ENCODE results near the gene CPZ.
"Not testable (repeated sequence)": the region's sequence is repeated elsewhere in the genome, so short reads cannot be mapped to it uniquely, and the experiment has no call there.

CPZ gene

DNA sequence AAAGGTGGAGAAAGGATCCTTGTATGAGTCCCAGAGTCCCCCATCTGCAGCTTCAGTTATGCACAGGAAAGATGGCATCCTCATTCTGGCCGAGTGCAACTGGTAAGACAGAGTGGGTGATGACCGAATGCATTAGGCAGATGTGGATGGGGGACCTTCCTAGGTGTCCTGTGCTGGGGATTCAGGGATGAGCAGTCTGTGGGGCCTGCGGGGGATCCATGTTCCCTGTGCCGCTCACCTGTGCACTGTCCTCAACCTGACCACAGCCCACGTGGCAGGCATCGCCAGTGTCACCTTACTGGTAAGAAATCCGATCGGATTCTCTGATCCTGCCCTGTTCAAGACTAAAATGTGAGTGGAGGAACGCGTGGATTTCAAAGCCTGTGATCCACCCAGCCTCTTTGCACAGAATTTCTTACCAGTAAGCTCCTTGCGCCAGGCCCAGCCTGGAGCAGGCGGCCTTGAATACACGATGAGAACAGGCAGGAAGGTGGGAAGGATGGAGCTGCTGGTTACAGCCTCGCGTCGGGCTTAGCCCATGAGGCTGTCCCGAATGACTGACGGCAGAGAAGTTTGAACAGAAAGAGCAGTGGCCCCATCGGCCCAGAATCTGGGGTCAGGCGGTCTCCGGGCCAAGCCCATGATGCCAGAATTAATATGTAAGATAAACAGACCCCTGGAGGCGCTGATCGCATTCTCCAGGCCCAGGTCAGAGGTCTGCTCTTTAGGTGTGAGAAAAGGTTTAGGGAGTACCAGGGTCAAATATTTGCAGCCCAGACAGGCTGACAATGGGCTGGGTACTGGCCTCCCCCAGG is 56.5 kb downstream of the CPZ start:
- in situ Hi-C loops (cut with MboI; ENCODE audit: low sequenced_read_pairs), result no loop called here

DNA sequence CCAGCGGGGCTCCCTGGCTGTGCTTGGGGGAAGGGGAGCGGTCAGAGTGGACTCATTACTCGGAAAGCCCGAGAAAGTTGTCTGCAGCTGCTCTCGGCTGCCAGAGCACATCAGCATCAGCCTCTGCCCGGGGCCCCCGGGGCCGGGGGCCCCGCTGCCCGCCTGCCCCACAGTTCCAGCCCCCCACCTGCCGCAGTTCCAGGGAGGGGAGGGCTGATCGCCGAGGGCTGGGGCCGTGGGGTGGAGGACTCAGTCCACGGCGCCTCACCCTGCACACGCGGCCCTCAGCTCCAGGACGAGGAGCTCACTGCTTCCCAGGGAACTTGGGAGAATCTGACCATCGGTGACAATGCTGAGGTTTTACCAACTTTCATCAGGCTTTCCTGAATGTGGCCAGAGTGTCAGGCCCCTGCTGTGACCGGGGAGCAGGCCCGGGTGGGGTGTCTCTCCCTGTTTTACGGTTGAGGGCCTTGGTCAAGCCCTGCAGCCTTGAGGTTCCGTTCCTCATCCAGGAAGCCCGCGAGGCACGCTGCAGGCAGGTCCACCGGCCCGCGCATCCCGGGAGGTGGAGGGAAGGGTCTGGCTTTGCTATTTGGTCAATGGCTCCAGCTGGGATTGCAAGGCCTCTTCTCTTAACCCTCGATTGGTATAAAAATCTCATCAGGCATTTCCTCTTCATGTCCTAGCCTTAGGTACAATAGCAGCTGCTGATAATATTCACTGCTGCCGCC is 57.2 kb downstream of the CPZ start:
- in situ Hi-C loops (cut with MboI; ENCODE audit: low sequenced_read_pairs), result no loop called here

DNA sequence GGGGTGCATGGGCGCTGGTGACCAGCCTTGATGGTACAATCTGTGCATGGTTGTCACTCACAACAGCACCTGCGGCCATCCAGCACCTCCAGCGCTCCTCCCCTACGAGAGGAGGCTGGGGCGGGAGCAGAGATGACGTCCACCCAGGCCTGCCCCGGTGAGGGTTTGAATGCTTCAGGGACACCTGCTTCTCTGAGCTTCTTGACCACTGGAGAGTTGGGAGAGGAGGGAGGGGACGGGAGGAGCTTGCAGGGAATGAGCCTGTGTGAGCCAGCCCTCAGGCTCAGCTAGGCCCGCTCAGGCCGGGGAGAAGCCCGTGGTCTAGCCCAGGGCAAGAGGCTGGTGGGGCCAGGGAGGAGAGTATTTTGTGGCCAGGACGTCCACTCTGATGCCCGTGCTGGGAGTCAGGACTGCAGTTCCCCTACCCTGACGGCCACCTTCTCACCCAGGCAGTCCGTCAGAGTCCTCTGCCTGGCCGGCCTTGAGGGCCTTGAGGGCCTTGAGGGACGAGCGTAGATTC is 59.2 kb downstream of the CPZ start:
- in situ Hi-C loops (cut with MboI; ENCODE audit: low sequenced_read_pairs), result no loop called here

DNA sequence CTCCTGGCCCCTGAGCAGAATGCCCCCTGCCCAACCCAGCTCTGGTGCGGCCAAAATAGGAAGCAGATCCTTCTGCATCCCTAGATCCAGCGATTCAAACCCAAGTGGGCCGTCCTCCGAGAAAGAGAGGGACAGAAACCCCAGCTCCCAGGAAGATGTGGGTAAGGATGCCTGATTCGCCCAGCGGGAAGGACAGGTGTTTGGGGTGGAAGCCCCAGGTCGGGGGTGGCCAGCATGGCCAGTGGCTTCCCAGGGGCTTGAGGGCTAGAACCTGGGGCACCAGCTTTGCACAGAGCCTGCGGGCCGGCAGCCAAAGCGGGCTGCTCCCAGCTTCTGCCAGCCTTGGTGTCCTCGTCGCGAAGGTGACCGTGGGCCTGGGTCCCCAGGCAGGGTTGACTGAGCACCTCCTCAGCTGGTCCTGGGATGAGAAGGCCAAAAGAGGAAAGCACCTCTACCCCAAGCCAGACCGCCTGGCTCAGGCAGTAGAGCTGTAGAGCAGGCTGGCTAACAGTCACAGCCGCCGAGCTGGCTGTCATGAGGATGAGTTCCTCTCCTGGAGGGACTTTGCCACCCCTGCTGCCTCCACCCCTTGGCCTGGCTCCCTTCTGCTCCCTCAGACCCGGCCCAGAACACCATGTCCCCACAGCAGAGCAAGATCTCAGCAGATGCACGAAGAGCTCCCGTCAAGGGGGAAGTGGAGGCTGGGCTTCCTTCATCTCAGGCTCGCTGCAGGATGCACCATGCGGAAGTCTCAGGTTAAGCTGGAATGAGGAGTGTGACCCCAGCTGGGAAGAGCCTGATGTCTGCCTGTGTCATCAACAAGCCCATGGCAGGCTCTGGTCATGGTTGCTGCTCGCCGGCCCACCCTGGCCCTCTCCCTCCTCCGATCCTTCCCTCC is 59.9 kb downstream of the CPZ start:
- in situ Hi-C loops (cut with MboI; ENCODE audit: low sequenced_read_pairs), result no loop called here

DNA sequence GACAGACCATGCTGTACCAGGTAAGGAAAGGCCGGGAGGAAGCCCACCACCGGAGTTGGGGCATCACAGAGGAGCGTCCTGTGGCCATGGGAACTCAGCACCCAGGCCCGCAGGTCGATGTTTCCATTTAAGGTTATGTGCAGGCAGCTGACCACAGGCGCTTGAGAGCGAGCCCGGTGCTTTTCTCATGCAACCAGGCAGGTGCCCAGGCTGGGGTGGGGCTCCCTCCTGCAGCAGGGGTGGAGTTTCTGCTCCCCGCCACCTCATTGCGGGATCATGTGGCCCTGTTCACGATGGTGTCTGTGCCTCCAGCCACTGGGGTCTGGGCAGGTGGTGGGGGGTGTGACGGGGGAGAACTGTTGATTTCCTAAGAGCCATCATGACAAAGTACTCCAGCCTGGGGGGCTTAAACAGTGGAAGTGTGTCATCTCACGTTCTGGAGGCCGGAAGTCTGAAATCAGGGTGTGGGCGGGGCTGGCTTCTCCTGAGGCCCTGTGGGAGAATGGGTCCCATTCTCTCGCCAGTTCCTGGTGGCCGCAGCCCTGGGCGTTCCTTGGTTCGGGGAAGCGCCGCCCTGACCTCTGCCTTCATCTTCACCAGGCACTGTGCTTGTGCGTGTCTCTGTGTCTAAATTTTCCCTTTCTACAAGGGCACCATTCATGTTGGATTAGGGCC is 60.9 kb downstream of the CPZ start:
- in situ Hi-C loops (cut with MboI; ENCODE audit: low sequenced_read_pairs), result no loop called here

DNA sequence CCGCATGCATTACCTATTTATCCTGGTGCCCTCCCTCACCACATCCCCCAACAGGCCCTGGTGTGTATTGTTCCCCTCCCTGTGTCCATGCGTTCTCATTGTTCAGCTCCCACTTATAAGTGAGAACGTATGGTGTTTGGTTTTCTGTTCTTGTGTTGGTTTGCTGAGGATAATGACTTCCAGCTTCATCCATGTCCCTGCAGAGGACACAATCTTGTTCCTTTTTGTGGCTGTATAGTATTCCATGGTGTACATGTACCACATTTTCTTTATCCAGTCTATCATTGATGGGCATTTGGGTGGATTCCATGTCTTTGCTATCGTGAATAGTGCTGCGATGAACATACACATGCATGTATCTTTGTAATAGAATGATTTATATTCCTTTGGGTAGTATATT is 61.6 kb downstream of the CPZ start:
- in situ Hi-C loops (cut with MboI; ENCODE audit: low sequenced_read_pairs), result not testable (repeated sequence)

DNA sequence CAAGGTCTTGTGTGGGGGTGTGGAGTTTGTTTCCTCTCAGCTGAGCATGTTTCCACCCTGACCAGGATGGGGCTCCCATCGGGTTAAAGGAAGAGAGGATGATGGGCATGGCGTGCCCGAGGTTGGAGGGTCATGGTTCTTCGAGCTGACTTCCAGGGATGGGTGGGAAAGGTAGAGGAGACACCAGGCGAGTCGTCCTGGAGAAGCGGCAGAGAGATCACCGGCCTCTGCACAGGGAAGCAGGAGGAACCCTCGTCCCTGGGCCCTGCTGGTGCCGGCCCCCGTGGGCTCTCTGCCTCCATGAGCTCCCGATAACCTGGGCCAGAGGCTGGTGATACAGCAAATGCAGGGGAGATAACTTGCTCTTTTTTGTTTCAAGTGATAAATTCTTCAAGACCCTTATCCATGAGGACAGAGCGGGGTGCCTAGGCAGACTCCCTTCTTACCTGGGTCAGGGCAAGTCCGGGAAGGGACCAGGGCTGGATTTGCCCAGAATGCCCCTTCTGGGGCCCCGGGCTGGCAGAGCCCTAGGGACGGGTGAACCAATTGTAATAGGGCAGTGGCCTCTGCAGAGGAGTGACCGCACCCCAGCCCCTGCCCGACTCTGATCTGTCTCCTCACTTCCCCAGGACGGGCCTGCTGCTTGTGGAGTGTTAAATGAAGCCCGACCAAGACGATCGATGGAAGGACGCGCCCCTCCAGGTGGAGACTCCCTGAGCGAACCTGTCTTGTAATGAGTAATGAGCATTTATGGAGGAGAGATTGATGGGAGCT is 63.0 kb downstream of the CPZ start:
- in situ Hi-C loops (cut with MboI; ENCODE audit: low sequenced_read_pairs), result no loop called here

DNA sequence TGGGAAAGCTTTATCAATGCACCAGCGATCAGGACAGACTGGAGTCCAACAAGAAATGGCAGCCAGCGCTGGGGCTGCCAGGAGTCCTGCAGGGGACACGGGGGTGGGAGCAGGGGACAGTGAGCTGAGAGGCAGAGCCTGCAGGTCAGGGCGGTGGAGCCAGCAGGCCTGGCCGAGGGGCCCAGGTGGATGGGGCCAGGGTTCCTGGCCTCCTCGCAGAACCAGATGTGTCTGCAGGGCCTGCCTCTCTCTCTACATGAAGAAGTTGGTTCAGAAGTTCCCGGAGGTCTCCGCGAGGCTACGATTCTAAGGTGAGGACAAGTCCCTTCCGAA is 63.6 kb downstream of the CPZ start:
- in situ Hi-C loops (cut with MboI; ENCODE audit: low sequenced_read_pairs), result no loop called here

DNA sequence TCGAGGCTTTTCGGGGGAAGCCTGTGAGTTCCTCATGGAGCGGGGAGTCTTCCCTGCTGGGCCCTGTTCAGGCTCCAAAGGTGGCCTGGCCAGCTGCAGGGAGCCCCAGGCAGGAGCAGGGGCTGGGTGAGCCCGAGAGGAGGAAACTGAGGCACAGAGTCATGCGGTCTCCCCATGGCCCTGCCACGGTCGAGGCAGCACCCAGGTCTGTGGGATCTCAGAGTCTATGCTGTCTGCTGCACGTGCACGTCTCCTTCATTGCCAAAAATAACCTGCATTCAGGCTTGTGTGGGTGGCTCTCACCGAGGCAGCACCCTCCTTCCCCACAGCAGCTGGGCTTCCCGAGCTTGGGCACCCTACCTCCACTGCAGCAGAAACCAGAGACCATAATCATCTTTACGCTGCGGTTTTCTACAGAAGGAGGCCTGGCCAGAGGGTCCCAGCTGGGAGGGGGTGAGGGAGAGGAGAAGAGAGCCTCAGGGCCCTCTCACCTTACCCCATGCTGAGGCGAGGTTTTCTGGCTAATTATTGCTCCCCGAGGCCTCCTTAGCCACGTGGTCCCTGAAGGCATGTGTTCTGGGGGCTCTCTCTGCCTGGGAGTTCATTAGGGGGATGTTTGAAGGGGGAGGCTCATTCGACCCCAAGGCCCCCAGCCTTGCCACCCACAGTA is 64.3 kb downstream of the CPZ start:
- in situ Hi-C loops (cut with MboI; ENCODE audit: low sequenced_read_pairs), result no loop called here

DNA sequence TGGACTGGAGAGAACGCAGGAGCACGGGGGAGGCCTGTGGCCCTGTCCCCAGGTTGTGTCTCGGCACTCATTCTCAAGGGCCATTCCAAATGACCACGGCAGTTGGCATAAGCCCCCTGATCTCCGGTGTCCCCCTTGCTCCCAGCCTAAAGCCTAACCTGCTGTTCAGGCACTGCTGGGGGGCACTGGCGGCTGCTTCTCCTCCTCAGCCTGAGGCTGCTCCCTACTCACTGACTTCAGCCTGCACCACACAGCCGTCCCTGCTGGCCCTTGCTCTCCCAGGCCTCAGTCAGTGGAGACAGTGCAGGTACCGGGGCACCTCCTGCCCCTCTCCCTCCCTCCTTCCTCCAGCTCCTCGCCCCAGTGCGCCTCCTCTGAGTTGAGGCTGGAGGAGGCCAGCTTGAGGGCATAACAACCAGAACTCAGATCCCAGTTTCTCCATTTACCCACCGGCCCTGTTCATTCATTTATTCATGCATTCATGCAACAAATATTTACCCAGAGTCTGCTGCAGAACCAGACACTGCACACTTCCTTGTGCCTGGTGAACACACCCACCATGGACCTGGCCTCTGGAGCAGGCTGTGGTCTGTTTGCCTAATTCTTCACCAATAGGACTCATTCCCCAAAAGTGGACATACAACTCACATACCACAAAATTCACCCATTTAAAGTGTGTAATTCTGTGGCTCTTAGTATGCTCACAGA is 65.0 kb downstream of the CPZ start:
- in situ Hi-C loops (cut with MboI; ENCODE audit: low sequenced_read_pairs), result no loop called here

DNA sequence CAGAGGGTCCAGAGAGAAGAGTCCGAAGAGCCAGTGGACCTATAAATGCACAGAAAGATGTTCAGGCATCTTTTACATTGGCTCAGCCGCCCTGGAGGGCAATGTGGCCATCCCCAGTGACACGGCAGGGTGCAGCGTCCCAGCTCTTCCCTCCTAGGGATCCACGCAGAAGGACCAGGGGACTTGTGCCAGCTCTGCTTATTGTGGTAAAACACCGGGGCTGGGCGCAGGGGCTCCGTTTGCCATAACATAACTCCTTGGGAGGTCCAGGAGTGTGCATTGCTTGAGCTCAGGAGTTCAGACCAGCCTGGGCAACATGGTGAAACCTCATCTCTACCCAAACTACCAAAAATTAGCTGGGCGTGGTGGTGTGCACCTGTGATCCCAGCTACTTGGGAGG is 70.2 kb downstream of the CPZ start:
- in situ Hi-C loops (cut with MboI; ENCODE audit: low sequenced_read_pairs), result no loop called here

DNA sequence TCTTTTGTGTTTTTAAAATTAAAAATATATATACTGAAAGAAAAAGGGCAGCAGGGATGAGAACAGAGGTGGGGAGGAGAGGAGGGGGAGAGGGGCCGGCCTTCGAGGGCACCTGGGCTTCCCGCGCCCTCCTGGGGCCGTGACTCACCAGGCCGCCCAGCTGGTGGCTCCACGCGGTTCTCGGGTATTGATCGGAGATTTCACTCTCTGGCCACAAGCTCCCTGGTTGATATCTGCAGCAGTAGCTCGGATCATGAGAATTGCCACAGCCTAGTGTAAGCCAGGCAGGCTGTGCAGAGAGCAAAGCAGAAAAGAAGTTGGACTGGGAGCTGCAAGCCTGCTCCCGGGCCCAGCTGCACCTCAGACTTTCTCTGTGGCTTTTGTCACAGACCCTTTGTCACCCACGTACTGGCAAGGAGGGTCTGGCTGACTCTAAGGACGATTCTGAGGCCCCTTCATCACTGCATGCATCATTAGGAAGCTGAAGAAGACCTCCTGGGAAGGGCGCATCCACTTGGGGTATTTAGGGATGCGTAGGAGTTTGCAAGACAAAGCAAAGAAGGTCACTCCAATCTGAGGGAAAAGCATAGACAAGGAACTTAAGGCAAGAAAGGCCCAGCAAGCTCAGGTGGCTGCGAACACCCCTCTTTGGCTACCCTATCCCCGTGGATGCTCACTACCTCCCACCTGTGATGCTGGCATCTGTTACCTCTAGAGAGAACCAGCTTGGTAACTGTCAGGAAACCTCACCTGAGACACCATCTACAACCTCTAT is 71.7 kb downstream of the CPZ start:
- in situ Hi-C loops (cut with MboI; ENCODE audit: low sequenced_read_pairs), result no loop called here

DNA sequence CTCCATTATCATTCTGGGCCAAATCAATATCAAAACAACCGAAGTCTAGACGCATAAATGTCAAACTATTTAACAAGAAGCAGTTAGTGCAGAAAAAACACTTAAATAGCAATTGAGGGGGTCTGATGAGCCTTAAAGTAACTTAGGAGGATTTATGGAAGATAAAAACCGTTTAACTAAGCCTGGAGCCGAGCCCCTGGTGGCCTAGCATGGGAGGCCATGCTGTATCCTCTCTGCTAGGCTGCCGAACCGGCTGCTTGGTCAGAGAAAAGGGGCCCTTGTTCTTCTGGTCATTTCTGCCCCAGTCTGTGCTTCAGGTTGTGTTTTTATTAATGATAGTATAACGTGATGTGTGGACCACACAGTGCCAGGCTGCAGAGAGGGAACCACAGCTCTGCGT is 72.4 kb downstream of the CPZ start:
- in situ Hi-C loops (cut with MboI; ENCODE audit: low sequenced_read_pairs), result no loop called here

DNA sequence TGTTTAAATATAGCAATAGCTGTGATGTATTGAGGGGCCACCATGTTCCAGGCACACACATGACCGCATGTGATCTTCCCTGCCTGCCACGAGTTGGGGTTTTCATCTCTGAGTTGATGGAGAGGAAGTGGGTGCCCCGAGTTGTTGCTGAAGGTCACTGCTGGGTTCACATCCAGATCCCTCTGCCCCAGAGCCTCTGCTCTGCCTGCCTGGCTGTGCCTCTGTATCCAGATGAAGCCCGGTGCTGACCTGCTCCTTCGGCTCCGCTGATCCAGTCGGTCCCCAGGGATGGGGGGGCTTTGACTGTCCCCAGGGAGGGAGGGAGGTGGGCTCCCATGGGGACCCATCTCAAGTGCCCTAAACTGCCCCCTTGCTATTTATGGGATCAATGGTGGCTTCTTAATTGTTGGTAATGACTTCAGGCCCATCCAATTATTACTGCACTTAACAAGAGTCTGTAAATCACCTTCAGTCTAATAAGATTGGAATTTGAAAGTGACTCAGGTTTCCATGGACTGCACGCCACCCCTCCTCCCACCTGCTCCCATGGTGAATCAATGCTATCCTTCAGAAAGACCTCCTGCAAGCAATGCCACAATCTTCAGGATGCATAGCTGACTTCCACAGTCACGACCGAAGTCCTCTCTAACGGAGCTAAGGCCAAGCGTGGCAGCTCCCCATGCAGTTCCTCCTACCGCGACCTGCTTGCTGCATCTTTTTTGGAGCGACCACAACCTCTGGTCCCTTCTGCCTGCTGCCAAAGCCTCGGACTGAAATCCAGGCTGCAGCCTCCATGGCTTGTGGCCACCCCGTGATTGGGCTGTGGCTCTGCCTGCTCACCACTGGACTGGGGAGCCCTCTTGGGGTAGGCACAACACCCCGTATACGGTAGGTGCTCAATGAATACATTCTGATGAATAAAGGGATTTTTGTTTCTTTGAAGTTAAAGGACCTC is 73.1 kb downstream of the CPZ start:
- in situ Hi-C loops (cut with MboI; ENCODE audit: low sequenced_read_pairs), result no loop called here

DNA sequence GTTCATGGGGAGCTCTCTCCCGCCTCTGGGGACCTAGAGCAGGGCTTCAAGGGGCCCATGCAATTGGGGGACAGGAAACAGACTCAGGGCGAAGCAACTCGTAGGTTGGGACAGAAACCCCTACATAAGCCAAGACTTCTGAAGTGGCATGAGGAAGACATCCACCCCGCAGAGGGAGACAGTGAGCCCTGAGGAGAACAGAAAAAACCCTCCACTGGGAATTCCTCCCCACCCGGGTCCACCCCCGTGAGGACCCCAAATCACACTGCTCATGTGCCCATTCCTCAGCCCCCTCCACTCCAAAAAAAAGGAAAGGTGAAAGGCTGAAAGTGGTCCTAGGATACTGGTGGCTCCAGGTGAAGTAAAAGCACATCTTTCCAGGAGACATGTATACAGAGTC is 74.0 kb downstream of the CPZ start:
- in situ Hi-C loops (cut with MboI; ENCODE audit: low sequenced_read_pairs), result no loop called here
